Rectal smooth muscle tissue (tissue), 1 donor: ENCODE results near the gene STARD9.

Source experiments
- H3K27ac ChIP-seq: one replicate; pipeline ENCODE4 v1.7.0; 2013; ENCODE audit warnings: low read depth, low read length, inconsistent platforms
- H3K27me3 ChIP-seq: one replicate; pipeline ENCODE4 v1.7.0; 2013; ENCODE audit warnings: low read length; ENCODE audit not compliant: control insufficient read depth, insufficient read depth
- H3K36me3 ChIP-seq: one replicate; pipeline ENCODE4 v1.7.0; 2013; ENCODE audit warnings: low read length; ENCODE audit not compliant: control insufficient read depth, insufficient read depth
- H3K4me1 ChIP-seq: one replicate; pipeline ENCODE4 v1.7.0; 2013; ENCODE audit warnings: low read length; ENCODE audit not compliant: control insufficient read depth, insufficient read depth
- H3K4me3 ChIP-seq: one replicate; pipeline ENCODE4 v1.7.0; 2013; ENCODE audit warnings: low read length
- H3K9ac ChIP-seq: one replicate; pipeline ENCODE4 v1.7.0; 2013; ENCODE audit warnings: low read length

Gene STARD9

GRCh38 chr15:42730135-42730534, 154.7 kb downstream of the STARD9 start:
- H3K27ac ChIP-seq, result no peak overlapping the region
- H3K27me3 ChIP-seq, result no peaks in the 10 kb centered on the region
- H3K4me3 ChIP-seq, result no peak overlapping the region
- no peaks in the 10 kb centered on the region for H3K4me1 ChIP-seq
- H3K36me3 ChIP-seq, result peaks cover 38% of the 10 kb centered on the region
- no peak overlapping the region for H3K9ac ChIP-seq

DNA sequence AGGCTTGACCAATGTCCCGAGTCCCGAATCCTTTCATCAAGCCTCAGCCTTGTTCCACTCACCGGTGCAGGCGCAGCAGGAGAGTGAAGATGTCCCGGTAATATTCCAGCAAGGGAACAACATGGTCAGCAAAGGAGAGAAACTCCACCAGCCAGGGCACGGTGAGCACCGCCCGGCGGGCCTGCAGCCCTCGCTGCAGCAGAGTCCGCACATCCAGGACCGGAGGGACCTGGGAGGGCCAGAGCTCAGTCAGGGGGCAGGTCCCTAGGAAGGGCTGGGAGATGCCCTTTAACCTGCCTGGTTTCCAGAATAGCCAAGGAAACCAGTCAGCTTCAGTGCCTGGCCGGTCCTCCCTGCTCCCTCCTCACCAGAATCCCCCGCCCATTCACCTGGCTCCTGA, 155.1 kb downstream of the STARD9 start:
- Histone ChIP-seq H3K4me1 (no peaks in the 10 kb centered on the region), H3K4me3 (no peak overlapping the region), H3K27me3 (no peaks in the 10 kb centered on the region), H3K9ac (no peak overlapping the region), H3K36me3 (peaks cover 37% of the 10 kb centered on the region), H3K27ac (no peak overlapping the region)

GRCh38 chr15:42731461-42731860, 156.1 kb downstream of the STARD9 start:
- Histone ChIP-seq H3K27me3 (no peaks in the 10 kb centered on the region), H3K4me1 (no peaks in the 10 kb centered on the region), H3K36me3 (peaks cover 31% of the 10 kb centered on the region), H3K9ac (no peak overlapping the region), H3K27ac (no peak overlapping the region), H3K4me3 (no peak overlapping the region)

DNA sequence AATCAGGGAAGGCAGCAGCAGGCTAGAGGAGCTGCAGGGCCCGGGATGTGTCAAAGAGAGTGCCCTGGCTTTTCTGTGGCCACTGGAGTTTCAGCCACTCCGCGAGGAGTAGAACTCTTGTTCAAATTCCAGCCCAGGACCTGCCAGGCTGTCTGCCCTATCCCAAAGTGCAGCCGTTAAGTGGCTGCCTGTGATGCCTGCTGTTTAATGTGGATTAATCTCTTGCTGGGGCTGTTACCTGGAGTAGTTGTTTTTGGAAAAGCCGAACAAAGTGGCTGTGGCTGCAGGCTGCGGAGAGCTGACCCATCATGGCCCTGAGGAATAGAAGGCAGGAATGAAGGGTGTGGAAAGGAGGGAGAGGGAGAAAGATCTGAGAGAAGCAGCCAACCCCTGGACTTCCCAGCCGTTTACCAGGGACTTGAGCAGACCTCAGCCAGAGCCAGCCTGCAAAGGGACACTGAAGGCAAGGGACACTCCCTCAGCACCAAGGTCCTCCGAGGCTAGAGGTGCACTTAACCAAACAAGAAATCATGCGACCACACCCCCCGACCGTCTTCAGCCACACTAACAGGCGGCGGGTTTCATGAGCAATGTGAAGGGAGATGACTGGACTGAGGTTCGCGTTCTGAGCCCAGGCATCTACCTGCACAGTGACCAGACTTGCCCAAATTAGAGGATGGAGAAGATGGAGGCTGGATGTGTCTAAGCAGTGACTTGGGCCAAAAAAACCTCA, 156.9 kb downstream of the STARD9 start:
- no peaks in the 10 kb centered on the region for H3K4me1 ChIP-seq
- no peak overlapping the region for H3K4me3 ChIP-seq
- H3K27me3 ChIP-seq, result no peaks in the 10 kb centered on the region
- no peak overlapping the region for H3K27ac ChIP-seq
- no peak overlapping the region for H3K9ac ChIP-seq
- H3K36me3 ChIP-seq, result peaks cover 30% of the 10 kb centered on the region

- Histone ChIP-seq H3K4me3 (no peak overlapping the region), H3K27ac (no peak overlapping the region), H3K27me3 (no peaks in the 10 kb centered on the region), H3K9ac (no peak overlapping the region), H3K4me1 (peaks cover 2% of the 10 kb centered on the region), H3K36me3 (peaks cover 24% of the 10 kb centered on the region)
Measured at GRCh38 chr15:42733027-42733426, 157.6 kb downstream of the STARD9 start.

DNA sequence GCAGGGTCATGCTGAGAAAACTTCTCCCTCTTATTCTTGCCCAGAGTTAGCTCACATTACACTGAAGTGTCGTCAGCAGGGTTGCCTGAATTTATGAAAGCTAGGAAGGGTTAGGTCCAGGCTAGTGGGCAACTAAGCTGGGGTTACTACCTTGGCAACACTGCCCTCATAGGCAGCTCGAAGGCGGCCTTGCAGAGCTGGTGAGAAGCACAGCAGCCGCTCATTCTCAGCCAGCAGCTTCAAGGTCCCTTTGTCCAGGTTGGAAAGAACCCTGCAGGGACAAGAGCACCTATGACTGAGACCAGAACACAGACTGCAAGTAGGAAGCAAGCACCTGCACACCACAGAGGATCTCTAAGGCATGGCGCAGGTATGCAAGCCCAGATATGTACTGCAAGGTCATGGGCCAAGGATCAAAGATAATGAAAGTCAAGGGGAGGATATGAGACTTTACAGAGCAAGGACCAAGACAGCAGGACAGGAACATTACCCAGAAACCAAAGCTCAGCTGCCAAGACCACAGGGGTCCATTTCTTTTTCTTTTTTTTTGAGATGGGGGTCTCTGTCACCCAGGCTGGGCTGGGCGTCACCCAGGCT, 158.8 kb downstream of the STARD9 start:
- Histone ChIP-seq H3K9ac (no peak overlapping the region), H3K4me3 (no peak overlapping the region), H3K27me3 (no peaks in the 10 kb centered on the region), H3K36me3 (peaks cover 17% of the 10 kb centered on the region), H3K27ac (no peak overlapping the region), H3K4me1 (peaks cover 2% of the 10 kb centered on the region)

DNA sequence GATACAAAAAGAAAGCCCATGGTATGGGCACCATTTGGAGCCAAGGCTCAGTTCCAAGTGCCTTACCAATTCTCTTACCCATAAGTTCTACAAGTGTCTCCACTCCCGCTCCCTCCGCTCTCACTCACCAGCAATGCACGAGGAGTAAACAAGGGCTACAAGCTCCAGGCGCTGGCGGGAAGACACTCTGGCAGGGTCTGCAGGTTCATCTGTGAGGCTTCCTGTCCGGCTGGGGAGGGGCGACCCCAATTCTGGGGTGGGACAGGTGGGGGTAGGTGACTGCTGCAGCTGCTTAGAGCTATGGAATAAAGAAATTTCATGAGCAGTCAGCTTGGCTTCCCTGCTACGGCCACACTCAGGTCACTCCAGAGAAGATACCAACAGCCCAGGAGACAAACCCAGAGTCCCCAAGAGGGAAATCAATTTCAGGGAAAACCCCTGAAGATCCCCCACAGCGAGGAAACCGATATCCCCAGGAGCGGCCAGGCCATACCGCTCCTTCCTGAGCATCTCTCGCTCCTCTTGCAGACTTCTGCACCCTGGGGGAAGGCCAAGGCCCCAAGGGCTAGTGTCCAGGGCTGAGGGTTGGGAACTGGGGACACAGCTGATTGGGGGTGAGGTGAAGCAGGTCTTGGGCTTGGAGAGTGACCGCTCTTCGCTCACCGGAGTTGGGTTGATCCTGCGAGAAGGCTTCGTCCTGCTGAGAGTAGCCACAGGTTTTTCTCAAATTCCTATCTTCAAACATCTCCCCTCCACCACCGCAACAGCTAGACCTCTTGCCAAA, 160.2 kb downstream of the STARD9 start:
- Histone ChIP-seq H3K4me3 (peak overlapping the region; percentile 93), H3K27ac (no peak overlapping the region)

GRCh38 chr15:42736178-42736792, 160.9 kb downstream of the STARD9 start:
- peaks cover 2% of the 10 kb centered on the region for H3K4me1 ChIP-seq
- no peaks in the 10 kb centered on the region for H3K27me3 ChIP-seq
- H3K27ac ChIP-seq, result peak overlapping the region; percentile 69
- peaks cover 6% of the 10 kb centered on the region for H3K36me3 ChIP-seq
- H3K9ac ChIP-seq, result peak overlapping the region; percentile 78
- peak overlapping the region; percentile 93 for H3K4me3 ChIP-seq

More for the DNA sequence above, 160.2 kb downstream of the STARD9 start:
- Histone ChIP-seq H3K9ac (no peak overlapping the region), H3K36me3 (peaks cover 11% of the 10 kb centered on the region), H3K27me3 (no peaks in the 10 kb centered on the region), H3K4me1 (peaks cover 2% of the 10 kb centered on the region)

GRCh38 chr15:42736793-42737528, 161.6 kb downstream of the STARD9 start, which contains the start of gene CDAN1:
TSS of gene CDAN1 (minus strand) at chr15:42737128. CDS start at chr15:42737102, 26 bp downstream.
- peaks cover 2% of the 10 kb centered on the region for H3K4me1 ChIP-seq
- peak within 1 kb of the TSS; percentile 81 for H3K27ac ChIP-seq
- peak within 1 kb of the TSS; percentile 78 for H3K9ac ChIP-seq
- peak within 1 kb of the TSS; percentile 93 for H3K4me3 ChIP-seq
- no peaks in the 10 kb centered on the region for H3K27me3 ChIP-seq
- peaks cover 5% of the 10 kb centered on the region for H3K36me3 ChIP-seq

DNA sequence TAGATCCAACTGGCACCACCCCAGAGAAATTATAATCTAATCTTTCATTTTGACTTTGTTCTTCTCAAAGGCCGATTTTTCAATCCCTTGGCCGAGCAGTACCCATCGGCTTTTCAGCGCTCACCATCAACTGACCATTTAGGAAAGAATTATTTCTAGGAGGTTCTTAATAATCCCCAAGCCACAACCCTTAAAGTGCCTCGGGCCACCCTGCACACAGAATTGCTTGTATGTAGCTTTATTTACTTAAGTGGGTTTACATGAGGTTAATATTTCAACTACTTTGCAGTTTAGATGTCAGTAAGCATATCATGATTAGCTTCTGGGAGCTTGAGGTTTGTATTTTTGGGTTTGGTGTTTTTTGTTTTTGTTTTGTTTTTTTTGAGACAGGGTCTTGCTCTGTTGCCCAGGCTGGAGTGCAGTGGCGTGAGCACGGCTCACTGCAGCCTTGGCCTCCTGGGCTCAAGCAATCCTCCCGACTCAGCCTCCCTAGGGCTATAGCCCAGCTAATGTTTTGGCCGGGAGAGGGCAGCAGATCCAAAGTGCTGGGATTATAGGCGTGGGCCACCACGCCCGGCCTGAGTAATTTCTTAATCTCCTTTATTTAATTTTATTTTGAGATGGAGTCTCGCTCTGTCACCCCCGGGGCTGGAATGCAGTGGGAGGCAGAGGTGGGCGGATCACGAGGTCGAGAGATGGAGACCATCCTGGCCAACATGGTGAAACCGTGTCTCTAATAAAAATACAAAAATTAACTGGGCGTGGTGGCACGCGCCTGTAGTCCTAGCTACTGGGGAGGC, 162.3 kb downstream of the STARD9 start:
- Histone ChIP-seq H3K27ac (peak overlapping the region; percentile 81), H3K4me3 (peak overlapping the region; percentile 73), H3K27me3 (no peaks in the 10 kb centered on the region), H3K36me3 (peaks cover 4% of the 10 kb centered on the region), H3K4me1 (peaks cover 2% of the 10 kb centered on the region), H3K9ac (peak overlapping the region; percentile 28)

DNA sequence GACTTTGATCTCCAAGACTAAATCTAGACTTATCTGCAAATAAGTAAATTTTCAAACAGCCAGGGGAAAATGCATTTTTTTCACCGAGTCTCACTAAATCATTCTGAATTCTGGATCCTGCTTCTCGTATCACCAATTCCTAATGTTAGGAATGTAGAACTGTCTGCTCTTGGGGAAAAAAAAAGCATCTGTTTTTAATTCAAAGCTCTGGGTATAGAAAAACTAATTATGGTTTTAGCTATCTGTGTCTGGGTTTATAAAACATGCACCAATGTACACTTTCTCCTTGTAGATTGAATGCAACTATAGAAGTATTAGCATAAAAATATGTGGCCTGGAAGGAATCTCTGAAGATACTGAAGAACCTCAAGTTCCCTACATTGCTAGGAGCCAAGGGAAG, 166.3 kb downstream of the STARD9 start:
- no peak overlapping the region for H3K27ac ChIP-seq
- no peak overlapping the region for H3K9ac ChIP-seq
- no peaks in the 10 kb centered on the region for H3K27me3 ChIP-seq
- H3K4me1 ChIP-seq, result peaks cover 2% of the 10 kb centered on the region
- no peaks in the 10 kb centered on the region for H3K36me3 ChIP-seq
- no peak overlapping the region for H3K4me3 ChIP-seq
